ENCODE data around the gene WDFY4. TPM values are rescaled to one million over a fixed set of nuclear protein-coding genes. Genes with fewer than 3 reads are reported as not detected.

Gene WDFY4
- polyA plus RNA-seq, 1 experiment = not detected

DNA sequence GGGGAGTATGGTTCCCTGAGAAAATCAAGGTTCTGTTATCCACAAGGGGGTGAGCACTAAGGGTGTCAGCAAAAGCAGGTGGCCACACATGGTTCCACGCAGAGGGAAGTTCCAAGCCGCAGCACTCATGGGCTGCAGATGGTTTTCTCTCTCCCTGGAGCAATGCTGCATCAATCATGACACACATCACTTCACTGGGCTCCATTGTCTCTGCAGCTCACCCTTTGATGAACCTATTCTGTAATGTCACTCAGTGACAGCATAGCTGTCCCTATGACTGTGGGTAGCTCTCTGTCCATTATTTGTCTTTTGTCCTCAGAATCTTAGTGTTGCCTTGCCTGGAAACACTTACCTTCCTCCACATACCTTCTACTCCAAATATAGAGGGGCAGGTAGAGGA, 220.2 kb downstream of the WDFY4 start:
- DNase-seq (ENCODE audit: low read depth) = no peak
- TF ChIP-seq, protein P1, sequence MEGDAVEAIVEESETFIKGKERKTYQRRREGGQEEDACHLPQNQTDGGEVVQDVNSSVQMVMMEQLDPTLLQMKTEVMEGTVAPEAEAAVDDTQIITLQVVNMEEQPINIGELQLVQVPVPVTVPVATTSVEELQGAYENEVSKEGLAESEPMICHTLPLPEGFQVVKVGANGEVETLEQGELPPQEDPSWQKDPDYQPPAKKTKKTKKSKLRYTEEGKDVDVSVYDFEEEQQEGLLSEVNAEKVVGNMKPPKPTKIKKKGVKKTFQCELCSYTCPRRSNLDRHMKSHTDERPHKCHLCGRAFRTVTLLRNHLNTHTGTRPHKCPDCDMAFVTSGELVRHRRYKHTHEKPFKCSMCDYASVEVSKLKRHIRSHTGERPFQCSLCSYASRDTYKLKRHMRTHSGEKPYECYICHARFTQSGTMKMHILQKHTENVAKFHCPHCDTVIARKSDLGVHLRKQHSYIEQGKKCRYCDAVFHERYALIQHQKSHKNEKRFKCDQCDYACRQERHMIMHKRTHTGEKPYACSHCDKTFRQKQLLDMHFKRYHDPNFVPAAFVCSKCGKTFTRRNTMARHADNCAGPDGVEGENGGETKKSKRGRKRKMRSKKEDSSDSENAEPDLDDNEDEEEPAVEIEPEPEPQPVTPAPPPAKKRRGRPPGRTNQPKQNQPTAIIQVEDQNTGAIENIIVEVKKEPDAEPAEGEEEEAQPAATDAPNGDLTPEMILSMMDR (IDR thresholded peaks at IDR 0.05; ENCODE audit: insufficient read depth, low read depth, low read length) = no peak
- ChIA-PET CTCF (no interaction called here), POLR2A (no interaction called here)
- Histone ChIP-seq H3K4me3 (ENCODE audit: low read depth, low read length) (no peak overlapping the region), H3K36me3 (ENCODE audit: control insufficient read depth, insufficient read depth, low read length) (no peaks in the 10 kb centered on the region), H3K27me3 (ENCODE audit: control insufficient read depth, insufficient read depth, low read length) (0 out of 2 replicates have a peak, but pooled peaks cover 3% of the 10 kb centered on the region)

DNA sequence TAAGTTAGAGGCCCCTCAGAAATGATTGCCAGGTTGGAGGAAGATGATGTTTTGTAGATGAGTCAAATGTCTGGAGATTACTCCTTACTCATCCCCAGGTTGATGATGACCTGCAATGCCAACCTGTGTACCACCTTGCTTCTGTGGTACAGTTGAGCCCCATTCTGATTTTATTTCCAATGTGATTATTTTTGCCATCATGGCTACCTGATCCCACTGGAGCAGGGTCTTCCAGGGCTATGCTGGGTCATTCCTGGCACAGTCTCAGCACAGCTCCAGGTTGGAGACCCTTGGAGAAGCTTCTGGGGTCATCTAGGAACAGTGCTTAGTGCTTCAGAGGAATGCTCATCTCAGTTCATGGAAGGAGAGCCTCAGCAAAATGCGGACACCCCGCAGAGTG, 220.6 kb downstream of the WDFY4 start:
- 0 out of 2 replicates have a peak, but pooled peaks cover 3% of the 10 kb centered on the region for H3K27me3 ChIP-seq (ENCODE audit: control insufficient read depth, insufficient read depth, low read length)
- DNase-seq (ENCODE audit: low read depth) = no peak
- TF ChIP-seq, protein P1 (IDR thresholded peaks at IDR 0.05; ENCODE audit: insufficient read depth, low read depth, low read length) = no peak
- no peak overlapping the region for H3K4me3 ChIP-seq (ENCODE audit: low read depth, low read length)
- CTCF ChIA-PET = interaction anchor here (1.5 kb wide), 1 partner anchor 11 kb away, joined by 3 read pairs; no protein-coding TSS in a partner anchor
- POLR2A ChIA-PET = no interaction called here
- H3K36me3 ChIP-seq (ENCODE audit: control insufficient read depth, insufficient read depth, low read length) = no peaks in the 10 kb centered on the region

DNA sequence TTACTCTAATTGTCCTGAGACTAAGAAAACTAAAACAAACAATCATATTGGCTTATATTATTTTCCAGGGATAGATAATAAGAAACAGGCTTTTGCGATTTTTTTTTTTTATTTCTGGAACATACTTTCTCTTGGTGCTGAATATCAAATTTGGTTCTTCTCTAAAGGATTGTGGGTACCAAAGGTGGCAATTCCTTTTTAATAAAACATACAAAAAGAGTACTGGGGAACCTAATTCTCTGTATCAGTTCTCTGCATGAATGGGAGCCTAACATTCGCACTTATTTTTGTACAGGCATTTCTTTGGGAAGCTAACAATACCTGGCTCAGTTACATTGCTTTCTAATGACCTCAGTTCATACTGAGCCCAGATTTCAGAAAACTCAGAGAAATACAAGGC, 222.2 kb downstream of the WDFY4 start:
- DNase-seq (ENCODE audit: low read depth) = no peak
- no peaks in the 10 kb centered on the region for H3K36me3 ChIP-seq (ENCODE audit: control insufficient read depth, insufficient read depth, low read length)
- H3K4me3 ChIP-seq (ENCODE audit: low read depth, low read length) = no peak overlapping the region
- ChIA-PET CTCF (no interaction called here), POLR2A (no interaction called here)
- TF ChIP-seq, protein P1 (IDR thresholded peaks at IDR 0.05; ENCODE audit: insufficient read depth, low read depth, low read length) = no peak
- H3K27me3 ChIP-seq (ENCODE audit: control insufficient read depth, insufficient read depth, low read length) = 0 out of 2 replicates have a peak, but pooled peaks cover 3% of the 10 kb centered on the region

DNA sequence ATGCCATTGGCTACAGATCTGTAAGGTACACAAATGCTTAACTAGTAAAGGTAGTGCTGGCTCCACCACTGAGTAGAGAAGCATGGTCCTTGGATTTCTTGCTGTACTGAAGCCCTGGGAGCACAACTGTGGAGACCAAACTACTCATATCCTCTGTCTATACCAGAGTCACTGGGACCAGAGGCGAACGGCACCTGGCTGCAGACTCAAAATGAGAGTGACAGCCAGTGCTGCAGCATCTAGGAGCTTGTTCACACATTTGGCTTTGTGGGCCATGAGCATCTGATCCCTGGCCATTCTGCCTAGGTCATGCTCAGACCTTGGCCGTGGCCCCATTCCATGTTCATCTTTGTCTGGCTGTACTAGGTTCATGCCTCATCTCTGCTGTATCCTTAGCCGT, 223.1 kb downstream of the WDFY4 start:
- no peaks in the 10 kb centered on the region for H3K36me3 ChIP-seq (ENCODE audit: control insufficient read depth, insufficient read depth, low read length)
- no peak overlapping the region for H3K4me3 ChIP-seq (ENCODE audit: low read depth, low read length)
- TF ChIP-seq, protein P1 (IDR thresholded peaks at IDR 0.05; ENCODE audit: insufficient read depth, low read depth, low read length) = no peak
- ChIA-PET POLR2A (no interaction called here), CTCF (interaction anchor here (0.9 kb wide), 1 partner anchor 176 kb away, joined by 3 read pairs; no protein-coding TSS in a partner anchor)
- DNase-seq (ENCODE audit: low read depth) = no peak
- H3K27me3 ChIP-seq (ENCODE audit: control insufficient read depth, insufficient read depth, low read length) = 0 out of 2 replicates have a peak, but pooled peaks cover 3% of the 10 kb centered on the region

DNA sequence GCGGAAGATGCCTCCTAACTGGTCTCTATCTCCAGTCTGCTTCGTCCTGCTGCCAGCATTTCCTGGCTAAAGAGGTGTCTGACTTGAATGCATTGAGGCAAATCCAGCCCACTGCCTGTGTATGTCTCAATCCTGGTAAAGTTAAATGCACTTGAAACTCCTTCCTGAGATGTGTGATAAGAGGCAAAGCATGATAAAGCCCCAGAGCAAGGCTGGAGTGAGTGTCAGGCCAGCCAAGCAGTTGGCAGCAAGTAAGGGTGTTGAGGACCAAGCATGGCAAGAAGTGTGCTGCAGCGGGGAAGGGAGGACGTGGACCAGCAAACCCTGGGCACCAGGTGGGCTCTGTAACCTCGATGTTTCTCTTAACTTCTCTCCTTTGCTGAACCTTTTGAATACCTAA, 225.9 kb downstream of the WDFY4 start:
- ChIA-PET CTCF (interaction anchor here (0.8 kb wide), 1 partner anchor 18 kb away, joined by 3 read pairs; no protein-coding TSS in a partner anchor), POLR2A (interaction anchor here (0.5 kb wide), 1 partner anchor 22 kb away, joined by 8 read pairs; no protein-coding TSS in a partner anchor)
- H3K36me3 ChIP-seq (ENCODE audit: control insufficient read depth, insufficient read depth, low read length) = no peaks in the 10 kb centered on the region
- 0 out of 2 replicates have a peak, but pooled peaks cover 1% of the 10 kb centered on the region for H3K27me3 ChIP-seq (ENCODE audit: control insufficient read depth, insufficient read depth, low read length)
- TF ChIP-seq, protein P1 (IDR thresholded peaks at IDR 0.05; ENCODE audit: insufficient read depth, low read depth, low read length) = no peak
- DNase-seq (ENCODE audit: low read depth) = no peak
- H3K4me3 ChIP-seq (ENCODE audit: low read depth, low read length) = no peak overlapping the region
